Testis (tissue), 3 donors: ENCODE data around the gene LY6G5B. TPM values are rescaled to one million over a fixed set of nuclear protein-coding genes. Genes with fewer than 3 reads are reported as not detected.

Experiments
- DNase-seq: peaks from one replicate; pipeline ENCODE4 v3.0.0-alpha.2; 2019
- H3K27ac ChIP-seq, 2 donors: fragments of 200-600 bp; sonication (generic); one replicate each; pipeline ENCODE4 v1.5.1; 2019
- H3K27me3 ChIP-seq: fragments of 200-600 bp; sonication (generic); one replicate; pipeline ENCODE4 v1.5.1; 2019
- H3K36me3 ChIP-seq: fragments of 200-600 bp; sonication (generic); one replicate; pipeline ENCODE4 v1.5.1; 2017; ENCODE audit warnings: low read depth; ENCODE audit errors: missing control alignments
- H3K4me1 ChIP-seq: fragments of 200-600 bp; sonication (generic); one replicate; pipeline ENCODE4 v1.5.1; 2019
- H3K4me3 ChIP-seq, 2 donors: fragments of 200-600 bp; sonication (generic); one replicate each; pipeline ENCODE4 v1.5.1; 2017 to 2019
- H3K9me3 ChIP-seq: fragments of 200-600 bp; sonication (generic); one replicate; pipeline ENCODE4 v1.5.1; 2017
- CTCF ChIP-seq, 3 experiments: fragments of 450-650 bp in 2 of 3; fragments of 200-600 bp in 1 of 3; sonication (generic) in 1 of 3; IDR thresholded peaks; one replicate each; pipeline ENCODE4 v1.5.1; 2016 to 2019; ENCODE audit warnings: antibody characterized with exemption in 3 of 3, mild to moderate bottlenecking in 2 of 3, moderate library complexity in 1 of 3
- POLR2A ChIP-seq: fragments of 450-650 bp; IDR thresholded peaks from one replicate; pipeline ENCODE4 v1.6.1; 2017; ENCODE audit warnings: antibody characterized with exemption, mild to moderate bottlenecking, moderate library complexity
- WGBS, 2 donors: methylation state at CpG; one replicate each; pipeline ENCODE4 v1.1.5; 2018; 5-methylcytosine and 5-hydroxymethylcytosine counted together
- intact Hi-C: fragments of 100-400 bp; cut with DNase I; formaldehyde crosslinking; loops from one replicate; pipeline ENCODE4 v1.15.1; 2023; ENCODE audit warnings: low total_unique reads
- polyA plus RNA-seq: library from polyadenylated mRNA; stranded (reverse); fragments of 350-450 nt; fragmentation: Illumina TruSeq; extraction: RNeasy Lipid Tissue Mini Kit (QIAGEN cat#74804); gene quantifications from one replicate; pipeline ENCODE4 v1.2.3, GENCODE V29; 2014; ENCODE audit warnings: low read depth, low replicate concordance; ENCODE audit not compliant: insufficient read depth
- total RNA-seq, 2 donors: library from RNA; depleted of rRNA; stranded (reverse); fragments of >200 nt; gene quantifications; one replicate each; pipeline ENCODE4 v1.2.3, GENCODE V29; 2016

Gene LY6G5B
- total and polyA plus RNA-seq, 3 donors from 2014 or later: 14.0 to 16.3 (median 15.9) TPM

GRCh38 chr6:31689249-31690110 lies 19.7 kb downstream of the LY6G5B start:
- no peak for TF ChIP-seq POLR2A
- peak in 1 of 3 experiments; percentile 23 for TF ChIP-seq CTCF (IDR thresholded peaks at IDR 0.05)
- Histone ChIP-seq H3K9me3 (no peaks in the 10 kb centered on the region), H3K4me1 (peaks cover 4% of the 10 kb centered on the region), H3K27ac (no peak overlapping the region), H3K4me3 (no peak overlapping the region), H3K36me3 (no peaks in the 10 kb centered on the region), H3K27me3 (no peaks in the 10 kb centered on the region)
- intact Hi-C loops: no loop called here
- 79 to 84% methylated on average over 8 to 11 of the region's 11 CpGs for WGBS, 2 donors
- DNase-seq: no peak

- Histone ChIP-seq H3K27ac (no peak overlapping the region), H3K36me3 (no peaks in the 10 kb centered on the region), H3K4me1 (peaks cover 4% of the 10 kb centered on the region), H3K27me3 (no peaks in the 10 kb centered on the region), H3K4me3 (no peak overlapping the region), H3K9me3 (no peaks in the 10 kb centered on the region)
- DNase-seq: no peak
- TF ChIP-seq POLR2A (no peak), CTCF (IDR thresholded peaks at IDR 0.05) (no peak)
- 52 to 65% methylated on average over 10 of the region's 10 CpGs for WGBS, 2 donors
- intact Hi-C loops: no loop called here
Observed at GRCh38 chr6:31690231-31691077, 20.7 kb downstream of the LY6G5B start.

GRCh38 chr6:31691078-31691463 lies 21.3 kb downstream of the LY6G5B start:
- WGBS, 2 donors: 89 to 90% methylated on average over 6 of the region's 6 CpGs

GRCh38 chr6:31691564-31692108 lies 21.9 kb downstream of the LY6G5B start:
- H3K36me3 ChIP-seq: no peaks in the 10 kb centered on the region
- TF ChIP-seq CTCF (IDR thresholded peaks at IDR 0.05) (no peak), POLR2A (no peak)
- H3K4me1 ChIP-seq: peaks cover 4% of the 10 kb centered on the region
- intact Hi-C loops: no loop called here
- H3K4me3 ChIP-seq: no peak overlapping the region
- no peak overlapping the region for H3K27ac ChIP-seq
- H3K27me3 ChIP-seq: no peaks in the 10 kb centered on the region
- H3K9me3 ChIP-seq: no peaks in the 10 kb centered on the region
- WGBS, 2 donors: 92 to 93% methylated on average over 12 of the region's 12 CpGs
- DNase-seq: no peak

More at GRCh38 chr6:31691078-31691463, 21.3 kb downstream of the LY6G5B start:
- no peaks in the 10 kb centered on the region for H3K36me3 ChIP-seq
- H3K9me3 ChIP-seq: no peaks in the 10 kb centered on the region
- H3K27me3 ChIP-seq: no peaks in the 10 kb centered on the region
- intact Hi-C loops: no loop called here
- no peak overlapping the region for H3K4me3 ChIP-seq
- no peak overlapping the region for H3K27ac ChIP-seq
- TF ChIP-seq POLR2A (no peak), CTCF (IDR thresholded peaks at IDR 0.05) (no peak)
- peaks cover 4% of the 10 kb centered on the region for H3K4me1 ChIP-seq
- DNase-seq: no peak
